ENCODE results near the gene NOX3.
A peak's percentile ranks its signal among the peaks of the same experiment; 100 is the strongest.

NOX3 gene

GRCh38 chr6:155447949-155448348, 7.7 kb downstream of the NOX3 start:
- no peak for FAIRE-seq

GRCh38 chr6:155444952-155445903, 10.4 kb downstream of the NOX3 start:
- DNase-seq (ENCODE audit: insufficient read length, low spot score) (no peak), FAIRE-seq (no peak)
- no peak for TF ChIP-seq POLR2AphosphoS5 (IDR thresholded peaks at IDR 0.05; ENCODE audit: low read depth, low read length)
- TF ChIP-seq POLR2A (IDR thresholded peaks at IDR 0.05; ENCODE audit: low read depth, low read length), result no peak
- no peak for TF ChIP-seq PAX5 (IDR thresholded peaks at IDR 0.05; ENCODE audit: insufficient read depth, low read length, severe bottlenecking)
- TF ChIP-seq TAF1 (IDR thresholded peaks at IDR 0.05; ENCODE audit: low read depth, low read length), result no peak
- no peak for TF ChIP-seq SPI1 (IDR thresholded peaks at IDR 0.05; ENCODE audit: low read depth, low read length)
- no peak for TF ChIP-seq POU2F2 (IDR thresholded peaks at IDR 0.05; ENCODE audit: low read depth, low read length)

More at GRCh38 chr6:155447949-155448348, 7.7 kb downstream of the NOX3 start:
- TF ChIP-seq POLR2A (IDR thresholded peaks at IDR 0.05; ENCODE audit: low read depth, low read length) (no peak), POU2F2 (IDR thresholded peaks at IDR 0.05; ENCODE audit: low read depth, low read length) (no peak)
- DNase-seq (ENCODE audit: insufficient read length, low spot score), result no peak

GRCh38 chr6:155444120-155444917, 11.3 kb downstream of the NOX3 start:
- no peak for TF ChIP-seq PAX5 (IDR thresholded peaks at IDR 0.05; ENCODE audit: insufficient read depth, low read length, severe bottlenecking)
- no peak for TF ChIP-seq POU2F2 (IDR thresholded peaks at IDR 0.05; ENCODE audit: low read depth, low read length)
- TF ChIP-seq POLR2AphosphoS5 (IDR thresholded peaks at IDR 0.05; ENCODE audit: low read depth, low read length), result no peak
- no peak for TF ChIP-seq SPI1 (IDR thresholded peaks at IDR 0.05; ENCODE audit: low read depth, low read length)
- no peak for TF ChIP-seq TAF1 (IDR thresholded peaks at IDR 0.05; ENCODE audit: low read depth, low read length)
- TF ChIP-seq POLR2A (IDR thresholded peaks at IDR 0.05; ENCODE audit: low read depth, low read length), result no peak
- no peak for DNase-seq (ENCODE audit: insufficient read length, low spot score)
- no peak for FAIRE-seq

- FAIRE-seq (no peak), DNase-seq (ENCODE audit: insufficient read length, low spot score) (no peak)
- TF ChIP-seq SPI1 (IDR thresholded peaks at IDR 0.05; ENCODE audit: low read depth, low read length), result no peak
- no peak for TF ChIP-seq POLR2AphosphoS5 (IDR thresholded peaks at IDR 0.05; ENCODE audit: low read depth, low read length)
- no peak for TF ChIP-seq POLR2A (IDR thresholded peaks at IDR 0.05; ENCODE audit: low read depth, low read length)
- no peak for TF ChIP-seq PAX5 (IDR thresholded peaks at IDR 0.05; ENCODE audit: insufficient read depth, low read length, severe bottlenecking)
- no peak for TF ChIP-seq POU2F2 (IDR thresholded peaks at IDR 0.05; ENCODE audit: low read depth, low read length)
- TF ChIP-seq TAF1 (IDR thresholded peaks at IDR 0.05; ENCODE audit: low read depth, low read length), result no peak
Measured at GRCh38 chr6:155443168-155443567, 12.5 kb downstream of the NOX3 start.

GRCh38 chr6:155442562-155442961, 13.1 kb downstream of the NOX3 start:
- no peak for DNase-seq (ENCODE audit: insufficient read length, low spot score)
- FAIRE-seq, result no peak
- no peak for TF ChIP-seq SPI1 (IDR thresholded peaks at IDR 0.05; ENCODE audit: low read depth, low read length)

GRCh38 chr6:155441112-155441465, 14.6 kb downstream of the NOX3 start:
- no peak for TF ChIP-seq SPI1 (IDR thresholded peaks at IDR 0.05; ENCODE audit: low read depth, low read length)
- no peak for TF ChIP-seq POLR2AphosphoS5 (IDR thresholded peaks at IDR 0.05; ENCODE audit: low read depth, low read length)
- FAIRE-seq (no peak), DNase-seq (ENCODE audit: insufficient read length, low spot score) (no peak)

- DNase-seq (ENCODE audit: insufficient read length, low spot score), result no peak
- TF ChIP-seq PAX5 (IDR thresholded peaks at IDR 0.05; ENCODE audit: insufficient read depth, low read length, severe bottlenecking) (no peak), SPI1 (IDR thresholded peaks at IDR 0.05; ENCODE audit: low read depth, low read length) (no peak), POLR2A (IDR thresholded peaks at IDR 0.05; ENCODE audit: low read depth, low read length) (no peak), TAF1 (IDR thresholded peaks at IDR 0.05; ENCODE audit: low read depth, low read length) (no peak), POLR2AphosphoS5 (IDR thresholded peaks at IDR 0.05; ENCODE audit: low read depth, low read length) (no peak), POU2F2 (IDR thresholded peaks at IDR 0.05; ENCODE audit: low read depth, low read length) (no peak)
- no peak for FAIRE-seq
Measured at GRCh38 chr6:155440398-155441111, 15.1 kb downstream of the NOX3 start.

GRCh38 chr6:155439376-155439775, 16.3 kb downstream of the NOX3 start:
- no peak for FAIRE-seq
- DNase-seq (ENCODE audit: insufficient read length, low spot score), result no peak
- TF ChIP-seq PAX5 (IDR thresholded peaks at IDR 0.05; ENCODE audit: insufficient read depth, low read length, severe bottlenecking), result no peak
- peak; percentile 74 for TF ChIP-seq SPI1 (IDR thresholded peaks at IDR 0.05; ENCODE audit: low read depth, low read length)
- TF ChIP-seq POLR2A (IDR thresholded peaks at IDR 0.05; ENCODE audit: low read depth, low read length), result no peak

- no peak for TF ChIP-seq POLR2A (IDR thresholded peaks at IDR 0.05; ENCODE audit: low read depth, low read length)
- no peak for TF ChIP-seq POLR2AphosphoS5 (IDR thresholded peaks at IDR 0.05; ENCODE audit: low read depth, low read length)
- no peak for TF ChIP-seq POU2F2 (IDR thresholded peaks at IDR 0.05; ENCODE audit: low read depth, low read length)
- TF ChIP-seq SPI1 (IDR thresholded peaks at IDR 0.05; ENCODE audit: low read depth, low read length), result no peak
- no peak for TF ChIP-seq TAF1 (IDR thresholded peaks at IDR 0.05; ENCODE audit: low read depth, low read length)
- no peak for TF ChIP-seq PAX5 (IDR thresholded peaks at IDR 0.05; ENCODE audit: insufficient read depth, low read length, severe bottlenecking)
- no peak for DNase-seq (ENCODE audit: insufficient read length, low spot score)
- no peak for FAIRE-seq
Measured at GRCh38 chr6:155436981-155437749, 18.5 kb downstream of the NOX3 start.

Data from GM12891 (cell line).